ENCODE measurements around the gene SNTB2.

The SNTB2 gene

DNA sequence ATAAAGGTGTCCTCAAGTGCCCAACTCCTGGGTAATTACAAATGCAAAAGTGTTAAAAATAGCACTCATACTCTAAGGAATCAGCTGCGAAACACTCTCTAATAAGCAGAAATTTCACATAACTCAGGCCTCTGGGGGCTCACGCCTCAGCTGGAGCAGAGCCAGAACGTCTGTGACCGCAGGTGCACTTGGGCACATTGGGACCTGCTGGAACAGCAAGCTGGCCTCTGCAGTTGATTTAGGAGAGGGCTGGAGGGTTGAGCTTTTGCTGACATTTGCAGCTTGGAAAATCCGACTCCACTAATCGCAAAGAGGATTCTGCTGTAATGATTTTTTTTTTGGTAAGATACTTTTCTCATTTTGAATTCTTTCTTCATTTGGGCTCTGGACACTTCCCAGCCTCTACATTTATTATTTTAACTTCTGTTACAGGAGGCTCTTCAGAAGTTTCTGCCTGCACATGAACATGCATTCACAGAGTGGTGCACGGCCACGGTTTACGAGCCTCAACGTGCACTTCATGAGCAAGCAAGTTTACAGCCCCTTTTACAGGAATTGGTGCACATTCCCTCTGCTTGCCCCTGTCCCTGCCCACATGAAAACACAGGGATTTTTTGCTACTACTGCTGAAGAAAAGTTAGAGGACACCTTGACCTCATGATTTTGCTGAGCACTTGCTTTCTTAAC lies 4.1 kb upstream of the SNTB2 start:
- DNase-seq: no peak

DNA sequence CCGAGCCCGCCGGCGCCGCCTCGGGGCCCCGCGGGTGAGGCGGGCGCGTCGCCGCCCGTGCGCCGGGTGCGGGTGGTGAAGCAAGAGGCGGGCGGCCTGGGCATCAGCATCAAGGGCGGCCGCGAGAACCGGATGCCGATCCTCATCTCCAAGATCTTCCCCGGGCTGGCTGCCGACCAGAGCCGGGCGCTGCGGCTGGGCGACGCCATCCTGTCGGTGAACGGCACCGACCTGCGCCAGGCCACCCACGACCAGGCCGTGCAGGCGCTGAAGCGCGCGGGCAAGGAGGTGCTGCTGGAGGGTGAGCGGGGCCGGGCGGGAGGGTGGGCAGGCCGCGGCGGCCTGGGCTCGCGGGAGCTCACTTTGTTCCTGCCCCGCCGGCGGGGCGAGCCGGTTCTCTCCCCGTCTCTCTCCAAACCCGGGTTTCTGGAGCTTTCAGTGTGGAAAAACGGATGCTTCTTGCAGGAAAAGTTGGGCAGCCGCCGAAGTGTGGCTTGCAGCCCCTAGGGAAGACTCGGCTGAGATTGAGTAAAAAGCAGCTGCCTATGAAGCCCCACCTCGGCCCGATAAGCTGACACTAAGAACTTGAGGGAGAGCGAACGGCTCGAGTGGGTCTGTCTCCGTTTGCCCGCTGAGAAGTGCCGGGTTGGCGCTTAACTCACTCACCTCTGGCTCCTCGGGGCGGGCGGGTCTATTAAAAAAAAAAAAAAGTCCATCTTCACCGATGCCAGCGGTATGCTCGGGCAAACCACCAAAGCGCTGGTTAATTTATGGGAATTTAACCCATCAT lies 677 bp downstream of the SNTB2 start:
- peak; percentile 53 to 60 for DNase-seq

DNA sequence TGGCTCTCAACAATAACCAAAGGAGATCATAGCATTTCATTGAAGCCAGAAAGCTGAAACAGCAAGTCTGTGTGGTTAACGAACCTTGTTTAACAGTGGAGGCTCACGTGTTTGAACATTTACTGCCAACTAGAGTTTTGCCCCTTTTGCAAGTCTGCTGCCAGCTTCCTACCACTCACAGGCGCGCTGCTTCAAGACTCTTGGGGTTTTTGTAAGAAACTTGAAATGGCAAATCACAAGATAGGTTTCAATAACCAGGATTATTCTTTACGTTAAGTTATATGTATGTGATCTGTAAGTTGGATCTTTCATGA lies 1.2 kb downstream of the SNTB2 start:
- DNase-seq: peak; percentile 16 to 20

DNA sequence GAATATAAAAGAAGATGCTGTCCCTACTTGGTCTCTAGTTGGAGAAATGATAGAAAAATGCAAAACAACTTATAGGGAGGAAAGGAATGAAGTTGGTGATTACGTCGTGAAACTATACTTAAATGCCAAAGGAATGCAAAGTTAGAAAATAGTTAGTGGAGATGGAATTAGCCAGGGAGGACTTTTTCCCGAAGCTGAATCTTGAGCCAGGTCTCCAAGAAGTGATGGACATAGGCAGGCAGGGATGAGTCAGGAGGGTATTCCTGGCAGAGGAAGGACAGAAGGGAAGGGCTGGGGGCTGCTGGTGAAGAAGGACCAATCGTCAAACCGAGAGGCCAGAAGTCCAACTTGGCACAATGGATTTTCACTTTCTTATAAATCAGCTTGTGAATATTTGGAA lies 1.8 kb downstream of the SNTB2 start:
- no peak for DNase-seq

DNA sequence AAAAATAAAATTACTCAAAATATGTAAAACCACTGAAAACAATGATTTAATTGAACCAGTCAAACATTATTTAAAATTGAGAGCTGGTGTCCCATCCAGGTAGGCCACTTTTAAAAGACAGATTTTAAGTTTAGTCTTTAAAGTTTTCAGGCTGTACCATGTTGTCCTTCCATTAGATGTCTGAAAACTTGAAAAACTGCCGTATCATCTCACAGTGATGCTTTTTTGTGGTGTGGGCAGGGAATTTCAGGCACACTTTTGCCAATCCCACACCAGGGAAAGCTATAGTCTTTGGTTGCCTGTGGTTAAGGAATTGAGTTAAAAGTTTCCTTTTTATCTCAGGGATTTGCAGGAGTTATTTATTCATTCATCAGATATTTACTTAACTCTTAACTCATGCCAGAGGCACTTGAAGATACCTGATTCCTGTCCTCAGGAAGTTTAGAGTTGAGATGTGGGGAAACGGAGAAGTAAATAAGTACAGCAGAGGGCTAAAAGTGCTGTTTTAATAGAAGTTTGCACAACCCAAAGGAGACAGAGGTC lies 3.2 kb downstream of the SNTB2 start:
- DNase-seq: no peak

DNA sequence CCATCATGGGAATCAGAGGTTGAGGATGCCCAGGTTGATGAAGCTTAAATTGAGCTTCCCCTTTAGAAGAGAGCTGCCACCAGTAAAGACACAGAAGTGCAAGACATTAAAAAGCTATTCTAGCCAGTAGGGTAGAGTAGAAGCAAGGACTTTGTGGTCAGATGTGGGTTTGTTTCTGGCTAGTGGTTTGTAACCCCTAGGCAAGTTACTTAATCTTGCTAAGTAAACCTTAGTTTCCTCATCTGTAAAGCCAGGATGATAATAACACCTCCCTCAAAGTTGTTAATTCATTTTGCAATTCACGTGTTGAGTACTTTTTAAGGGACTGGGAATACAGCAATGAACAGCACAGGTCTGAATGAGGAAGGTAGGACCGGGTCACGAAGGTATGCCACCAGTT lies 3.6 kb downstream of the SNTB2 start:
- DNase-seq: no peak

DNA sequence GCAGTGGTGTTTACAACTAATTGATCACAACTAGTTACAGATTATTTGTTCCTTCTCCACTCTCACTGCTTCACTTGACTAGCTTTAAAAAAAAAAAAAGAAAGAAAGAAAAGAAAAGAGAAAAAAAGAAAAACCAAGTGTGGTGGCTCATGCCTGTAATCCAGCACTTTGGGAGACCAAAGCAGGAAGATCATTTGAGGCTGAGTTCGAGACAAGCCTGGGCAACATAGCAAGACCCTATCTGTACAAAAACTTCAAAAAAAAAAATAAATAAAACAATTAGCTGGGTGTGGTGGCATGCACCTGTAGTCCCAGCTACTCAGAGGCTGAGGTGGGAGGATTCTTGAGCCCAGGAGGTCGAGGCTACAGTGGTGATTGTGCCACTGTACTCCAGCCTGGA lies 4.2 kb downstream of the SNTB2 start:
- no peak for DNase-seq

DNA sequence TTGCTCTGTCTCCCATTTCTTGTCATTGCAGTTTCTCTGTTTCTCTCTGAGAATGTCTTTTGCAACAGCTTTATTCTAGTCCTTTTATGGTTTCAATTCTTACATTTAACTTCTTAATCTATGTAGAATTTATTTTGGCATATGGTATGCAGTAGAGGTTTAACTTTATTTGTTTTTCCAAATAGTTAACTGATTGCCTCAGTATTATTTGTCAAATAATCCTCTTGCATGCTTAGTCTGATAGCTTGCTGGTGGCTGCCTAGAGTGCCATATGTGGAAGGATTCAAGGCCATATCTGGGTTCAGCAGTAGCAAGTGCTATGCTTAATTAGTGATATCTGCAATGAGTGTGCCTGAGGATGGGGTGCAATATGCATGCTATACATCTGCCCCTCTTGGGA lies 6.9 kb downstream of the SNTB2 start:
- DNase-seq: no peak

DNA sequence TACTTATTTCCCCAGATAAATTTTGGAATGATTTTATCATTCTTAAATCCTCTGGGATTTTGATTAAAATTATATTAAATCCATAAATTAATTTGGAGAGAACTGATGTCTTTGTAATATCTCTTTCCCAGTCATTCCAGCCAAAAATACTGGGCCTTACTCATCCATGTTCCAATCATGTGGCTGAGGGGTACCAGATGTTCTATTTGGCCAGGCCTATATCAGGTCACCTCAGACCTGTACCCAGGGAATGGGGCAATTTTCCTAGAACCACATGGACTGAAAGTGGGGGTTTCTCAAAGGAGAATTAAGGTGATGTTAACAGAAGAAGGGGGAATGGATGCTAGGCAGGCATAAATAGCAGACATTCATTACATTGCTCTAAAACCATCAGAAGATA lies 7.5 kb downstream of the SNTB2 start:
- DNase-seq: no peak

DNA sequence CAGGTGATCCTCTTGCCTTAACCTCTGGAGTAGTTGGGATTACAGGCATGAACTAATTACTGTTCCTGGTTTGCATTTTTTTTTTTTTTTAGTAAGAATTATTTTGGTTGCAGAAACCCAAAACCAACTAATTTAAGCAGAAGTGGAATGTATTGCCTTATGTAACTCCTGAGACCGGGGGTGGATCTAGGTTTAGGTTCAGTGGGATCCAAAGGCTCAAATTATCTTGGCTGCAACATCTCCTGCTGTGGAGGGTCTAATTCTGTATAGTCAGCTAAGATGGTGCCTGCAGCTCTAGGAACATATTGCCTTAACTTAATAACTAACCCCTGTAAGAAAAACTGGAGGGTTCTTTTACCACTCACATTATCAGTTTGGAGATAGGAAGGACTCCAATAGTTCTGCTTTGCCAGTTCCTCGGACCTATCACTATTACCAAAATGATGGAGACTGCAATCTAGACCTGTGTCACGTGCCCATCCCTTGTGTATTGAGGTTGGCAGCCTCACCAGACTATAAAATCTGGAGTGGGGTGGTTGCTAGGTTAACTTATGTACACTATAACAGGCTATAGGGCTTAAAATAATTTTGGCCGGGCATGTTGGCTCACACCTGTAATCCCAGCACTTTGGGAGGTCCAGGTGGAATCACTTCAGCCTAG lies 8.5 kb downstream of the SNTB2 start:
- no peak for DNase-seq

DNA sequence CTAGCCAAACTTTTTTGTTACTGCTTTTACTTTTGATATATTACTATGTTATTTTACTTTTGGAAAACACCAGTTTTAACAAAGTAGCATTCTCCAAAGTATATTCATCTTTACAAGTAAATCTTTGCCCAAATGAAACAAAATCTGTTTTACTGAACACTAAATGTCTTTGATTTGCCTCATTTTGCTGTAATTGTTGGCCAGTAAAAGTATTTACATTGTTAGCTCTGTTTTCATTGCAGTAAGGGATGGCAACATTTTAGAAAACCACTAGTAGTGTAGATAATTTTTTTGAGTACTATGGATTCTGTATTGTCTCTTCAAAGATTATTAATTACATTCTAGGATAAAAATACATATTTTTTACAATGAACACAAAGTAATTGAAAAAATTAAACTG lies 10.6 kb downstream of the SNTB2 start:
- no peak for DNase-seq

DNA sequence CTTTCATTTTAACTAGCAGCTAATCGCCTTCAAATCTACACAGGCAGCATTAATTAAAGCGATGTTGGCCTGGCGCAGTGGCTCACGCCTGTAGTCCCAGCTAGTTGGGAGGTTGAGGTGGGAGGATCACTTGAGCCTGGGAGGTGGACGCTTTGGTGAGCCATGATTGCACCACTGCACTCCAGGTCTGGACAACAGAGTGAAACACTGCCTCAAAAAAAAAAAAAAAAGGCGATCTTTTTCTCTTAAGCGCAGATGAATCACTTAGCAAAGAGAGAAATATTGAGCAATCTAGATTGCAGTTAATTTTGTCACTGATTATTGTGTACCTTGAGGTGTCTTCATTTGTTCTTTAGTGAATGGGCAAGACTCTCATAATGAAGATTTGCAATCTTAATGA lies 12.4 kb downstream of the SNTB2 start:
- no peak for DNase-seq

DNA sequence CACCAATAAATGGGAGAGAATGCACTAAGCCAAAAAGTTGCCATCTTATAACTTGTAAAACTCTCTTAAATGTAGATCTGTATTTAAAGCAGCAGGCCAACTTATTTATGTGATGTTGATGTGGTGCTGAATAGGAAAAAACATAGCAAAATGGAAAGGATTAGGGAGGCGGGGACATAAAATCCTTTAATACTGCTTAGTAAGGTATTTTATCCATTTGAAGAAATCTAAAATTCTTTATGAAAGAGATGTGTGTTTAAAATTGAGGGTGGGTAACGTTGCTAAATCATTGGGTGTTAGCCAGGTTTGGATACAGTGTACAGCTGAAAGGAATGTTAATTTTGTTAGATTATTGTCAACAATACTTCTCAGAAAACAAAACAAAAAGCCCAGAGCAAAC lies 14.3 kb downstream of the SNTB2 start:
- no peak for DNase-seq

DNA sequence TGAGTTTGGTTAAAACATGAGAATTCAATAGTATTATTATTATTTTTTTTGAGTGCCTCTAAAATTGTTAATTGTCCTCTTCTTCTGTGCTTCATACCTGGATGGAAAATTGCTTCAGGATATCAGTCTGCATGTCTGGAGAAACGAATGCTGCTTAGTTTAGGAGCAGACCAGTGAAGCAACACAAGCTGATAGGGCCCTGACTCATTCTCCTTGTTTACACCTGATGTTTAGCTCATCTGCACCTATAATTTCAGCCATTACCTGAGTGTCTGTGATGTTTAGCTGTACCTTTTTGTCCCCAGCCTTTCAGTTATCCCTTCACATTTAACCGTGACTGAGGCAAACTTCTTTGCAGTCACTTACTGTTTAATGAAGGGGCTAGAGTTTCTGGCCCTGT lies 14.8 kb downstream of the SNTB2 start:
- no peak for DNase-seq

DNA sequence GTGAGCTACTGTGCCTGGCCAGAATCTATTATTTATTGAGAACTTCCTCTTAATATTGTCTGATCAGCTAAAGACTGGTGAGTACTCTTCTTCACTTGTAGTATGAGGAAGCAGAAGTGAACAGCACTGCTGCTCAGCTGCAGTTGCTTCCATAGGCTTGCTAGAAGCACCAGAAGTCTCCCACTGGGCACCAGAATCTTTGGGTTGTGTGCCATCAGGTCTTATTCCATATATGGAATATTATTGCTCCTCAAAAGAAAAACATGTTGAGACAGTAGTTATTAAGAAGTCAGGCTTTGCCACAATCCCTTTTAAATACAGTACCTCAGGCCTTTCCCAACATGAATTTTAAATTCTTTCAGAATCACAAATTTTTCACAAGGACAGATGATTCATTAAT lies 17.2 kb downstream of the SNTB2 start:
- DNase-seq: no peak

DNA sequence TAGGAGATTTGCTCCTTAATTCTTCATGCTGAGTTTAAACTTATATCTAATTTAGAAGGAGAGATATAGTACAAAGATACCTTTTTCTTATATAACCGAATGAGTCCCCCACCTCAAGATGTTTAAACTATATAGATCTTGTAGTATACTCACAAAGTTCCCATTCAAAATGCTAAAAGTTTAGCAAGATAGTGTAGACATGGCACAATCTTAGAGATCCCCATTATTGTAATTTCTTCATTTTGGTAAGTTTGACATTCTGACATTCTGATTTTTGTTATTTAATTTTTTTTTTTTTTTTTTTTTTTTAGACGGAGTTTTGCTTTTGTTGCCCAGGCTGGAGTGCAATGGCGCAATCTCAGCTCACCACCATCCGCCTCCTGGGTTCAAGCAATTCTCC lies 22.8 kb downstream of the SNTB2 start:
- no peak for DNase-seq

DNA sequence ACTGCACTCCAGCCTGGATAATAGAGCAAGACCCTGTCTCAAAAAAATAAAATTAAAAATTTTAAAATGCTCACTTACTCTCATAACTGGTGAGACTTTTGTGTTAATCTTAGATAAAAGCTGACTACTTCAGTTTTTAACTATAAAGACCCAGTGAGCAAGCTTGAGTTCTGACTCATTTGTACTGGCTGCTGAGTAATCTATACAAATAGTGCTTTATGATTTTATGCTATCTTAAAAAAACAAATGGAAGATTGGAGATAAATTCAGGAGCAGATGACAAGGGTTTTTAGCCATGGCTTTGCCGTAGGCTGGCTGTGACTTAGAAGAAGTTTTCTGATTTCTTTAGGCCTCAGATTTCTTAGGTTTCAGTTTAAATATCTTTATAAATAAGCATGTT lies 30.5 kb downstream of the SNTB2 start:
- no peak for DNase-seq

DNA sequence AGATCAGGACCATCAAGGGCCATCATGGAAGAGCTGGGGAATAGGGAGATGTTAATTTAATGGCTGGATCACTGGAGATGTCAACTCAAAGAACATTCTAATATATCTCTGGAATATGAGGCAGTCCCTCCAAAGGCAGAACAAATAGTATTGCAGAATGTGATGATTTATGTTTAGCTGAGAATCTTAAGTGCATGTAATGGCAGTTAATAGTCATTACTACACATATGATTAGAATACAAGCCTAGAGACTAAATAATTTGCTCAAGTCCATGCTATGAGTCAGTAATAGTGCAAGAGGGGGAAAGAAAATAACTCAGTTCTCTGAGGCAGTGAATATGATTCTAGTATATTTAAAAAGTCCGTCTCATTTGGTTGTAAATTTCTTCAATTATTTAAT lies 32.3 kb downstream of the SNTB2 start:
- DNase-seq: no peak

DNA sequence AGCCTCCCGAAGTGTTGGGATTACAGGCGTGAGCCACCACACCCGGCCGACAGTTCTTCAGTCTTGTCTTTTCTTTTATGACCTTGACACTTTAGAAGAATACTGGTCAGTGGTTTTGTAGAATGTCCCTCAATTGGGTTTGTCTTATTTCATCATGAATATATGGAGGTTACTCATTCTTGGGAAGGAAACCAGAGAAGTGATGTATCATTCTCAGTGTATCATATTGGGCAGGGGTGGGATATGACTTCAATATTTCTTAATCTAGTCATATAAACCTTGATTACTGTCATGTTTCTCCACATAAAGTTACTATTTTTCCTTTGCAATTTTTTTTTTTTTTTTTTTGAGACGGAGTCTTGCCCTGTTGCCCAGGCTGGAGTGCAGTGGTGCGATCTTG lies 36.9 kb downstream of the SNTB2 start:
- no peak for DNase-seq

DNA sequence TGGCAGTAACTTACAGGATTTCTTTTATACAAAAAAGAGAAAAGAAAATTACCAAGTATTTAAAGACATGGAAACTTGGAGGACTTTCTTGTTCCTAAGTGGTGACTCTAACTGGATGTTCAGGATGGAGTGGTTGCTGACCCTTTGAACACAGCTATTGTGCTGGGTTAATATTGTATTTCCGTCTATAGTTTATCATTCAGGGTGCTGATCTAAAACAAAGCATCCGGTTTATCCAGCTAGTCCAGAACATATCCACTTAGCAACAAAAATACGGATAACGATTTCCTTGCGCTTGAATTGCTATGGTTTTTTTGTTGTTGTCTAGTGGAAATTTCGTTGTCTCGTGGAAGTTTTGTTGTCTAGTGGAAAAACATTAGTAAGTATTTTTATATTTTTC lies 38.2 kb downstream of the SNTB2 start:
- DNase-seq: no peak

DNA sequence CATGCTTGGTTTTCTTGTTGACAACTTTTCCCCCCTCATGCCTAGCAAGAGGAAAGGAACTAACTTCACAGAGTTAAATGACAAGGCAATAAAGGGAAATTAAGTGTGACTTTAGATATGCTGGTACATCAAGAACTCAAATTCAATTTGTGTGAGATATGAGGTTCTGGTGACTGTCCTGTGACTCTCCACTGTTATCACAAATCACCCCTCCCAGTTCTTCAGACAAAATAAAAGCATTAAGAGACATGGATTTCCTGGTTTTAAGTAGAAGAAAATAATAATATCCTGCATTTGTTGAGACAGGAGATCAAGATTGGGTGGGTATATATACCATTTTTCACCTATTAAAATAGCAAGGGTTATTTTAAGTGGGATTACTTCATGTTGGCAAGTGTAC lies 46.2 kb downstream of the SNTB2 start:
- DNase-seq: no peak

DNA sequence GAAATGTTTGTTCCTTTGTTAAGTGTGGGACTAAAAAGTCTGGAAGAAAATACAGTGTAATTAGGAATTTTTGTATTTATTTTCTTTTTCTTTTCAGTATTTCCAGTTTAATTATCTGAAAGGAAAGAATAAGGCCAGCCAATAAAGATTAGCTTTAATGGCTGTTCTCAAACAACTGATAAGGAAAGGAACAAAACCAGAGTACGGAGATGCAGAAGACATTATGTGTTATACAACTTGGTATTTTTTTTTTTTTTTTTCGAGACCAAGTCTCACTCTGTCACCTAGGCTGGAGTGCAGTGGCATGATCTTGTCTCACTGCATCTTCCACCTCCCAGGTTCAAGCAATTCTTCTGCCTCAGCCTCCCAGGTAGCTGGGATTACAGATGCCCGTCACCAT lies 47.5 kb downstream of the SNTB2 start:
- no peak for DNase-seq

DNA sequence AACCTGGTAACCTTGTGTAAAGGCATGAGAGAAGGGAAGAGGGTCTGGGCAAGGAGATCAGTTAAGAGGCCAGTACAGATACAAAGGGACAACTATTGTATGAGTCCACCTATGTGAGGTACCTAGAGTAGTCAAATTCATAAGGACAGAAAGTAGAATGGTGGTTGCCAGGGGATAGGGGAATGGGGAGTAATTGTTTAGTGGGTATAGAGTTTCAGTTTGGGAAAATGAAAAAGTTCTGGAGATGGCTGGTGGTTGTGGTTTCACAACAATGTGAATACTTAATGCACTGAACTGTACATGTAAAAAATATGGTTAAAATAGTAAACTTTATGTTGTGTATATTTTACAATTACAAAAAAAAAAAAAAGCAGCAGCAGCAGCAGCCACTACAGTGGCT lies 49.4 kb downstream of the SNTB2 start:
- no peak for DNase-seq

DNA sequence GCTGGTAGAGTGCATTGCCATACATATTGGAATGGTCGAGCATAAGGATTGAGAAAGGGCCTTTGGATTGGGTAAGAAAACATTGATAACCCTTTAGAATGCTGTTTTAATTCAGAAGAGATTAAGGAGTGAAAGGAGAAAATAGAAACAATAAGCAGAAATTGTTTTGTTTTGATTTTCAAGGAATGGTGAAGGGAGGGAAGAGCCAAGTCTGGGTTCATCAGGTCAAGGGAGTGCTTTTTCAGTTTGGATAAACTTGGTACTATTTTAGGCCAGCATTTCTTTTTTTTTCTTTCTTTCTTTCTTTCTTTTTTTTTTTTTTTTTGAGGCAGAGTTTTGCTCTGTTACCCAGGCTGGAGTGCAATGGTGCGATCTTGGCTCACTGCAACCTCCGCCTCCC lies 50.3 kb downstream of the SNTB2 start:
- DNase-seq: no peak

Data from activated CD4-positive, alpha-beta T cell treated with anti-CD3 and anti-CD28 coated beads, Interleukin-2, amount 50 U/mL, for 48 hours (primary cell).